Measurements from ENCODE around the gene LINS1.
"Not testable (repeated sequence)": the region's sequence is repeated elsewhere in the genome, so short reads cannot be mapped to it uniquely, and the experiment has no call there.

LINS1 gene

DNA sequence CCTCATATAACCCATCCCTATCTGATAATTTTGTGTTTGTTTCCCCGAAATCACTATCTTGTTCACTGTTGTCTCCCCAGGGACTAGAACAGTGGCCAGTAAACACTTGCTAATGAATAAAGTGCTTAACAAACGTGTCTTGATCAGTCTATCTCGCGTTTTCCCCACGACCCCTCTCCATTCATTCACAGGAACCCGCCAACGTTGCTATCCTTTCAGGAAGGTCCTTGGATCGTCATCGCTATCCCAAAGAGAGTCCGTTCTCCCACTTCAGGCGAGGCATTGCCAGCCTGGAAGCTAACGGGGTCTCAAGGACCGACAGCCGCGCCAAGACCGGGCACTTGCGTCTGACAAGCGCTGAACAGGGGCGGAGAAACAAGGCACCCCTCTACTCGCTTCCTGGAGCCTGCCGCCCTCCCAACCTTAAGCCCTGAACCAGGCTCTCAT, 344 bp downstream of the LINS1 start:
- H3K27me3 ChIP-seq (ENCODE audit: low read depth, low read length), result no peaks in the 10 kb centered on the region
- H3K9me3 ChIP-seq (ENCODE audit: control insufficient read depth in 1 of 2, low read length in 2 of 2), result no peaks in the 10 kb centered on the region
- H3K36me3 ChIP-seq (ENCODE audit: control insufficient read depth in 1 of 2, insufficient read depth in 2 of 2, low read length in 2 of 2), result peaks cover 1 to 11% of the 10 kb centered on the region in 2 donors
- peak overlapping the region; percentile 91 to 100 for H3K4me3 ChIP-seq (ENCODE audit: low read depth in 1 of 2, low read length in 2 of 2)
- H3K27ac ChIP-seq (ENCODE audit: low read length), result peak overlapping the region; percentile 87
- peaks cover 16 to 33% of the 10 kb centered on the region in 2 donors for H3K4me1 ChIP-seq (ENCODE audit: control insufficient read depth in 1 of 2, insufficient read depth in 2 of 2, low read length in 2 of 2)

DNA sequence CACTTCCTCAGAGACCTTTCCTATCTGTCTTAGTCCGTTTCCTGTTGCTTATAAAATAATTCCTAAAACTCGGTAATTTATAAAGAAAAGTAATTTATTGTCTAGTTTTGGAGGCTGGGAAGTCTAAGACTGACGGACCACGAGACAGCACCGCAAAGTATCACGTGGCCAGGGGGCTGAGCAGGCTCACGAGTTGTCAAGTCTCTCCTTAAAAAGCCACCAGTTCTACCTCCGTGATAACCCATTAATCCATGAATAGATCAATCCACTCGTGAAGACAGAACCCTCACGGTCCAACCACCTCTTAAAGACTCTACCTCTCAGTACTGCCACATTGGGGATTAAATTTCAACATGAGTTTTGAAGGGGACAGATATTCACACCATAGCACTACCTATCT, 821 bp downstream of the LINS1 start:
- Histone ChIP-seq H3K27me3 (ENCODE audit: low read depth, low read length) (no peaks in the 10 kb centered on the region), H3K4me1 (ENCODE audit: control insufficient read depth in 1 of 2, insufficient read depth in 2 of 2, low read length in 2 of 2) (peaks cover 16 to 33% of the 10 kb centered on the region in 2 donors), H3K9me3 (ENCODE audit: control insufficient read depth in 1 of 2, low read length in 2 of 2) (no peaks in the 10 kb centered on the region), H3K27ac (ENCODE audit: low read length) (peak overlapping the region; percentile 87), H3K36me3 (ENCODE audit: control insufficient read depth in 1 of 2, insufficient read depth in 2 of 2, low read length in 2 of 2) (peaks cover 0 to 11% of the 10 kb centered on the region in 2 donors), H3K4me3 (ENCODE audit: low read depth in 1 of 2, low read length in 2 of 2) (peak overlapping the region; percentile 91 to 100)

DNA sequence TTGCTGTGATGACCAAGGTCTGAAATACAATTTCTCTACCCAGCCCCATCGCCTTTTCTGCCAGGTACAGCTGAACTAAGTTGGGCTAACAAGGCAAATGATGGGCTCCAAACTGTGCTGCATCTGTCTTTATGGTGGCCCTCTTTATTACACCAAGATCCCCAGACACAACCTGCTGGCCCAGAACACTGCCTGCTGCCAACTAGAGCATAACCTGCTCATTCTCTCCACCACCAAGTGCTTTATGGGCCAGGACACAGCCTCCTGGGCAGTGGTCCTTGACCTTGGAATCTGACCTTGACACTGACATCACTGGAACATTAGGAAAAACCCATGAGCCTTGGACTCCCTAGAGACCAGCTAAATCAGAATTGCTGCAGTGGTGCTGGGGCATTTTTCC, 3.3 kb downstream of the LINS1 start:
- H3K4me1 ChIP-seq (ENCODE audit: control insufficient read depth in 1 of 2, insufficient read depth in 2 of 2, low read length in 2 of 2), result peaks cover 11 to 20% of the 10 kb centered on the region in 2 donors
- H3K4me3 ChIP-seq (ENCODE audit: low read depth in 1 of 2, low read length in 2 of 2), result no peak overlapping the region
- H3K27ac ChIP-seq (ENCODE audit: low read length), result no peak overlapping the region
- no peaks in the 10 kb centered on the region for H3K9me3 ChIP-seq (ENCODE audit: control insufficient read depth in 1 of 2, low read length in 2 of 2)
- H3K36me3 ChIP-seq (ENCODE audit: control insufficient read depth in 1 of 2, insufficient read depth in 2 of 2, low read length in 2 of 2), result no peaks in the 10 kb centered on the region
- H3K27me3 ChIP-seq (ENCODE audit: low read depth, low read length), result no peaks in the 10 kb centered on the region

DNA sequence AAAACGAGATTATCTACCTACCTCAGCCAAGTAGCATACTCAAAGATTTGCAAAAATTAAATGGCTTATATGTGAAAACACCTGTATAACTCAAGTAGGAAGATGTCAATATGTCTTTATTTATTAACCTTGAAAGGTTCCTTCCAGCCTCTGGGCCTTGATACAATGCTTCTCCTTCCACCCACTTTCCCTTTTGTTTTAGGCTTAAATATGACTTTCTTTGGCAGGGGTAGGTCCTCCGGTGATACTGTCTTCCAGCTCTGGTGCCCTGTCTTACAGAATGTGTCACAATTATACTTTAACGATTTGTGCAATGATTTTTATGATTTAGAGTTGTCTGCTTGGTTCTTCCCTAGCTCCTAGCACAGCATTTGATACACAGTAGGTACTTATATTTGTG, 4.1 kb downstream of the LINS1 start:
- Histone ChIP-seq H3K36me3 (ENCODE audit: control insufficient read depth in 1 of 2, insufficient read depth in 2 of 2, low read length in 2 of 2) (no peaks in the 10 kb centered on the region), H3K27me3 (ENCODE audit: low read depth, low read length) (no peaks in the 10 kb centered on the region), H3K9me3 (ENCODE audit: control insufficient read depth in 1 of 2, low read length in 2 of 2) (no peaks in the 10 kb centered on the region), H3K4me3 (ENCODE audit: low read depth in 1 of 2, low read length in 2 of 2) (no peak overlapping the region), H3K4me1 (ENCODE audit: control insufficient read depth in 1 of 2, insufficient read depth in 2 of 2, low read length in 2 of 2) (peaks cover 8 to 12% of the 10 kb centered on the region in 2 donors), H3K27ac (ENCODE audit: low read length) (no peak overlapping the region)

DNA sequence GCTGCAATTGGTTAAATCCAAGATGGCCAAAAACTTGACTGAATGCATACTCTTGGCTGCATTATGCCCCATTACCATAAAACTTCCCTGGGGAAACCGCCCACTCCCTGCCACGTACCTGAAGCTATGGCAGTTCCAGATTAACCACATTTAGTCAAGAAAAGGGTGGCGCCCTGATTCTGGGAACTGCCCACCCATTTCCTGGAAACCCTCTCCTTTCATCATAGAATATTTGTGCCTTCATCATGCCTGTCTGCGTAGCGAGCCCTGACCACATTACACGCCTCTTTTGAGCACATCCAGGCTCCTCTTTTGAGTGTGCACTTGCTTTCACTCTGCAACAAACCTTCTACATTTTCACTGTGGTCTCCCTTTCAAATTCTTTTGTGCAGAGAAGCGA, 5.2 kb downstream of the LINS1 start:
- Histone ChIP-seq H3K27ac (ENCODE audit: low read length) (no peak overlapping the region), H3K9me3 (ENCODE audit: control insufficient read depth in 1 of 2, low read length in 2 of 2) (no peaks in the 10 kb centered on the region), H3K36me3 (ENCODE audit: control insufficient read depth in 1 of 2, insufficient read depth in 2 of 2, low read length in 2 of 2) (no peaks in the 10 kb centered on the region), H3K27me3 (ENCODE audit: low read depth, low read length) (no peaks in the 10 kb centered on the region), H3K4me1 (ENCODE audit: control insufficient read depth in 1 of 2, insufficient read depth in 2 of 2, low read length in 2 of 2) (peaks cover 8 to 11% of the 10 kb centered on the region in 2 donors), H3K4me3 (ENCODE audit: low read depth in 1 of 2, low read length in 2 of 2) (no peak overlapping the region)

DNA sequence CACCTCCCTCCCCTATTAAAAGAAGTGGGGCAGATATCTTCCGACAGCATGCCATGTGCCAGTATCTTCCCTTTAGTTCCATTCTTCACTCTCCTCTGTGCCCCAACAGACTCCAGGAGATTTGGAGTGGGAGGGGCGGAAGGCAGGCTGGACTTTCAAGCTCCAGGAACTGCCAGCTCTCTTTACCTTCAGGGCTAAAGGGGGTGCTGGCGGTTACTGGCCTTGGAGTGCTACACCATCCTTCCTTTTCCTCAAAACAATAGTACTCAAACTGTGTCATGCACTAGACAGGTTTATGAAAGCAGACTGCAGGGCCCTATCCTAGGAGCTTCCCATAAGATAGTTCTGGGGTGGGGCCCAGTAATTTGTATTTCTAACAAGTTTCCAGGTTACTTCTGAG, 6.0 kb downstream of the LINS1 start:
- Histone ChIP-seq H3K27ac (ENCODE audit: low read length) (no peak overlapping the region), H3K4me3 (ENCODE audit: low read depth in 1 of 2, low read length in 2 of 2) (no peak overlapping the region), H3K36me3 (ENCODE audit: control insufficient read depth in 1 of 2, insufficient read depth in 2 of 2, low read length in 2 of 2) (no peaks in the 10 kb centered on the region), H3K4me1 (ENCODE audit: control insufficient read depth in 1 of 2, insufficient read depth in 2 of 2, low read length in 2 of 2) (peaks cover 5 to 6% of the 10 kb centered on the region in 2 donors), H3K9me3 (ENCODE audit: control insufficient read depth in 1 of 2, low read length in 2 of 2) (no peaks in the 10 kb centered on the region), H3K27me3 (ENCODE audit: low read depth, low read length) (no peaks in the 10 kb centered on the region)

DNA sequence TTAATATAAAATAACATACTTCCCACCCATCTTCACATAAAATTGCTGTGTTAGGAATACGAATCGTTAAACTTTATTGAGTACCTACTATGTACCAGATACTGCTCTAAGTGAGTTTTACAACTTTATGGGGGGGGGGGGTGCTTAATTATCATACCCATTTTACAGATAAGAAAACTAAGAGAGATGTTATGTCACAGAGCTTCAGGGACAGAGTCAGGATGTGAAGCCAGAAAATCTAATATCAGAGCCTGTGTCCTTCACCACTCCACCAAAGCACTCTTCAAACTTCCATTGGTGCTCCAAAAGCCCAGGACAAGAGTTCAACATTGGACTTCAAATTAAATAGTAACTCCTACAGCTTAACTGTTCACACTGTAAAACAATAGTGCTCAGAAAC, 8.6 kb downstream of the LINS1 start:
- Histone ChIP-seq H3K27ac (ENCODE audit: low read length) (no peak overlapping the region), H3K27me3 (ENCODE audit: low read depth, low read length) (no peaks in the 10 kb centered on the region), H3K4me1 (ENCODE audit: control insufficient read depth in 1 of 2, insufficient read depth in 2 of 2, low read length in 2 of 2) (no peaks in the 10 kb centered on the region), H3K4me3 (ENCODE audit: low read depth in 1 of 2, low read length in 2 of 2) (no peak overlapping the region), H3K36me3 (ENCODE audit: control insufficient read depth in 1 of 2, insufficient read depth in 2 of 2, low read length in 2 of 2) (no peaks in the 10 kb centered on the region), H3K9me3 (ENCODE audit: control insufficient read depth in 1 of 2, low read length in 2 of 2) (no peaks in the 10 kb centered on the region)

DNA sequence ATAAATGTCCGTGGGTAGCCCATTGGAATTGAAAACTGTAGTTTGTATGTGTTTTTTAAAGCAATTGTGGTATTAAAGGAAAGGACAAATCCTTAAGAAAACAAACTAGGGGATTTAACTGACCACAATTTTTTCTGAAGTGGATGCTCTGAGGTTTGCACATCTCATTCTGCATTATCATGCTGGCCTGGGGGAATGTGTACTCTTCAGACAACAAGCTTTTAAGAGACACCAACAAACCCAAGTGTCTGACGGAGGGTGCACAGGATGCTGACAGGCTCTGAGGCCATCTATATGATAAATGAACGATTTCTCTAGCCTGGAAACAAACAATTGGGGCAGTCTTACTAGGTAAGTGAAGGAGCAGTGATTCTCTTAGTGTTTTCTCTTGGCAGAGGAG, 9.1 kb downstream of the LINS1 start:
- Histone ChIP-seq H3K9me3 (ENCODE audit: control insufficient read depth in 1 of 2, low read length in 2 of 2) (no peaks in the 10 kb centered on the region), H3K36me3 (ENCODE audit: control insufficient read depth in 1 of 2, insufficient read depth in 2 of 2, low read length in 2 of 2) (no peaks in the 10 kb centered on the region), H3K27ac (ENCODE audit: low read length) (no peak overlapping the region), H3K4me1 (ENCODE audit: control insufficient read depth in 1 of 2, insufficient read depth in 2 of 2, low read length in 2 of 2) (no peaks in the 10 kb centered on the region), H3K4me3 (ENCODE audit: low read depth in 1 of 2, low read length in 2 of 2) (no peak overlapping the region), H3K27me3 (ENCODE audit: low read depth, low read length) (no peaks in the 10 kb centered on the region)

DNA sequence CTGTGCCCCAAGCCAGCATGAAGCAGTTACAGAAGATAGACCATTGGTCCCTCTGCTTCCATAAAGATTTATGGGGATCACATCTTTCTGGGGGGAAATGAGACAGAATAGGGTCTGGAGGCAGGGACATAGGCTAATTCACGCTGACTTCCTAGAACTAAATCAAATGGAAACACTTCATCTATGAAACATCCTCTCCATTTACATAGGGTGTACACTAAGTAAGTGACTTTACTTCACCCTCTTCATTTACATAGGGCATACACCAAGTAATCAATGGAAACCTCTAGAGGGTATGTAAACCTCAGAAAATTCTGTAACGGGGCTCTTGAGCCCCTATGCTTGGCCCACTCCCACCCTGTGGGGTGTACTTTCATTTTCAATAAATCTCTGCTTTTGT, 10.1 kb downstream of the LINS1 start:
- Histone ChIP-seq H3K4me3 (ENCODE audit: low read depth in 1 of 2, low read length in 2 of 2) (no peak overlapping the region), H3K4me1 (ENCODE audit: control insufficient read depth in 1 of 2, insufficient read depth in 2 of 2, low read length in 2 of 2) (no peaks in the 10 kb centered on the region), H3K36me3 (ENCODE audit: control insufficient read depth in 1 of 2, insufficient read depth in 2 of 2, low read length in 2 of 2) (no peaks in the 10 kb centered on the region), H3K27ac (ENCODE audit: low read length) (no peak overlapping the region), H3K9me3 (ENCODE audit: control insufficient read depth in 1 of 2, low read length in 2 of 2) (no peaks in the 10 kb centered on the region), H3K27me3 (ENCODE audit: low read depth, low read length) (no peaks in the 10 kb centered on the region)

DNA sequence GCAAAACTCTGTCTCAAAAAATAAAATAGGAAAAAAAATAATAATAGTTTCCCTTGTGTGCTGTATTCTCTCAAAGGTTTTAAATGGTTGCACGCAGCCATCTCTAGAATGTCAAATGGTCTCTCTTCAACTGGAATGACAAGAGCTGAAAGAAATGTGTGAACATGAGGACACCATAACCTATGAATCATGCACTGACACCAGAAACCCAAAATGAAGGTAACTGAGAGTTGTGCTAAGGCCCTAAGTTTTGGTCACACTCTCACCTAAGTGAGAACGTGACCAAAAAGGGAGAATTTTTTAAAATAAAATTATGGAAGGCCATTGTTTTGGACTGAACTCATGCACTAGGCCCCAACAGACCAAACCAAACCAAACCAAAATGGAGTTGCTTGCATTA, 10.8 kb downstream of the LINS1 start:
- not testable (repeated sequence) for H3K27ac ChIP-seq (ENCODE audit: low read length); H3K27me3 ChIP-seq (ENCODE audit: low read depth, low read length); H3K4me3 ChIP-seq (ENCODE audit: low read depth in 1 of 2, low read length in 2 of 2); H3K9me3 ChIP-seq (ENCODE audit: control insufficient read depth in 1 of 2, low read length in 2 of 2); H3K4me1 ChIP-seq (ENCODE audit: control insufficient read depth in 1 of 2, insufficient read depth in 2 of 2, low read length in 2 of 2); H3K36me3 ChIP-seq (ENCODE audit: control insufficient read depth in 1 of 2, insufficient read depth in 2 of 2, low read length in 2 of 2)

DNA sequence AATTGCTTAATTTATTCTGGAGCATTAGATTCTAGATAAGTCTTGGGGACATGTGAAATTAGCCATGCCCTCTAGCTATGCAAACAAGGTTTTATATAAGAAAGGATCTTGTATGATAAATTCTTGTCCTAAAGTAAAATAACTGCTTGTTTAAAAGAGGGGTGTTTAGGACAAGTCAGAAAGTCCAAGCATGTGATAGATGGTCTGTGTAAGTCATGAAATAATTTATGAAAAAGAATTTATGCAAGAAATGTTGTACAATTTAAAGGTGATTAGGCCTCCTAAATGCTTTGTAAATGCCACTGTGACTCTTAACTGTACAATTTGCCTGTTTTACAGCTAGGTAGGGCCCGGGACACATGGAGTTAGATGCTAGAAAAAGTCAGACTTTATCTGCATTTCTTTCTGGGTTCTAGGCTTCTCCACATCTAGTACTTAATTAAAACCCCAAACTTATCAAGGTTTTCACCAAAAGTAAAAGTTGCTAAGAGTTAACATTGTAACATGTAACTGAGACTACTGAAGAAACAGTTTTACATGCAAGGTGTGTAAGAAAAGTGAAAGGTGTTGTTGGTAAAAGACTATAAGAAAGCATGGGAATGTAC, 13.2 kb downstream of the LINS1 start:
- peaks cover 0 to 6% of the 10 kb centered on the region in 2 donors for H3K4me1 ChIP-seq (ENCODE audit: control insufficient read depth in 1 of 2, insufficient read depth in 2 of 2, low read length in 2 of 2)
- no peaks in the 10 kb centered on the region for H3K27me3 ChIP-seq (ENCODE audit: low read depth, low read length)
- H3K4me3 ChIP-seq (ENCODE audit: low read depth in 1 of 2, low read length in 2 of 2), result no peak overlapping the region
- no peak overlapping the region for H3K27ac ChIP-seq (ENCODE audit: low read length)
- no peaks in the 10 kb centered on the region for H3K36me3 ChIP-seq (ENCODE audit: control insufficient read depth in 1 of 2, insufficient read depth in 2 of 2, low read length in 2 of 2)
- H3K9me3 ChIP-seq (ENCODE audit: control insufficient read depth in 1 of 2, low read length in 2 of 2), result no peaks in the 10 kb centered on the region

DNA sequence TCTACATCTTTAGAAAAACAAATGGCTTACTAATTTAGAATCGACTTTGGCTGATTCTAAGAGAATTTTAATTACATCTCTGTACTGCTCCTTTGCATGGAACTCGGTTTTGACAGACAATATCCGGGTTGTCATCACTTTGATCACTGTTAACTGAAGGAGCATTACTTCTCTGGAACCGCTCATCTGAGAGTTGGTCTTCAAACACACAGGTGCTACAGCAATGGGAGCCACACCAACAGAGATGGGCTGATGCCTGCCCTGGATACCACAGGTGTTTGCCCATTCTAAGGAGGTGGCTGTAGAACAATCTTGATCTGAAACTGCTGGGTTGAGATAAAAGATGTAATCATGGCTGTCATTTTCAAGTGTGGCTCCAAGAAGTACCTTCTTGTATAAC, 21.6 kb downstream of the LINS1 start:
- Histone ChIP-seq H3K4me3 (ENCODE audit: low read depth in 1 of 2, low read length in 2 of 2) (no peak overlapping the region), H3K9me3 (ENCODE audit: control insufficient read depth in 1 of 2, low read length in 2 of 2) (no peaks in the 10 kb centered on the region), H3K4me1 (ENCODE audit: control insufficient read depth in 1 of 2, insufficient read depth in 2 of 2, low read length in 2 of 2) (no peaks in the 10 kb centered on the region), H3K27me3 (ENCODE audit: low read depth, low read length) (no peaks in the 10 kb centered on the region), H3K27ac (ENCODE audit: low read length) (no peak overlapping the region), H3K36me3 (ENCODE audit: control insufficient read depth in 1 of 2, insufficient read depth in 2 of 2, low read length in 2 of 2) (no peaks in the 10 kb centered on the region)
